Keratinocyte (primary cell): ENCODE measurements around the gene CDK15. TPM values are rescaled to one million over a fixed set of nuclear protein-coding genes. Genes with fewer than 3 reads are reported as not detected.

Source experiments
- DNase-seq: peaks from one replicate; pipeline ENCODE4 v3.0.0-alpha.2; 2011; ENCODE audit warnings: low read depth, missing footprints, low spot score
- FAIRE-seq: peaks from 2 replicates; lab custom pipeline; 2011; peaks lifted over from hg19 to GRCh38; lab: Jason Lieb, UNC
- H2AFZ ChIP-seq: 2 replicates; pipeline ENCODE4 v1.6.0; 2012; ENCODE audit warnings: low read length, control low read depth, inconsistent platforms; ENCODE audit not compliant: control insufficient read depth
- H3K27ac ChIP-seq: 2 replicates; pipeline ENCODE4 v1.5.1; 2011; ENCODE audit warnings: low read length; ENCODE audit not compliant: control insufficient read depth, insufficient read depth
- H3K27me3 ChIP-seq: 3 replicates; pipeline ENCODE4 v1.6.0; 2011; ENCODE audit warnings: low read length; ENCODE audit not compliant: control insufficient read depth, insufficient read depth; ENCODE audit errors: extremely low read depth
- H3K36me3 ChIP-seq, 2 experiments: 2 replicates in 1 of 2; 3 replicates in 1 of 2; pipeline ENCODE4 v1.5.1; 2011; ENCODE audit warnings: low read length in 2 of 2, mild to moderate bottlenecking in 1 of 2; ENCODE audit not compliant: control insufficient read depth in 2 of 2, insufficient read depth in 2 of 2; ENCODE audit errors: extremely low read depth in 1 of 2
- H3K4me1 ChIP-seq: 3 replicates; pipeline ENCODE4 v1.5.1; 2011; ENCODE audit warnings: low read length; ENCODE audit not compliant: control insufficient read depth, insufficient read depth; ENCODE audit errors: extremely low read depth
- H3K4me2 ChIP-seq: 3 replicates; pipeline ENCODE4 v1.6.0; 2011; ENCODE audit warnings: low read depth, low read length; ENCODE audit not compliant: control insufficient read depth, insufficient read depth; ENCODE audit errors: extremely low read depth
- H3K4me3 ChIP-seq, 3 experiments: fragments of 200-600 bp in 1 of 3; sonication (generic) in 1 of 3; 2 replicates in 2 of 3; 3 replicates in 1 of 3; pipeline ENCODE4 v1.5.1; 2011 to 2016; ENCODE audit warnings: low read length in 3 of 3, mild to moderate bottlenecking in 3 of 3, control low read depth in 2 of 3, inconsistent platforms in 1 of 3, low read depth in 1 of 3, mixed read lengths in 1 of 3, mixed run types in 1 of 3, moderate library complexity in 1 of 3; ENCODE audit not compliant: control insufficient read depth in 2 of 3, insufficient read depth in 2 of 3; ENCODE audit errors: extremely low read depth in 1 of 3
- H3K79me2 ChIP-seq: 2 replicates; pipeline ENCODE4 v1.6.0; 2012; ENCODE audit warnings: low read length; ENCODE audit not compliant: control insufficient read depth, insufficient read depth
- H3K9ac ChIP-seq: 3 replicates; pipeline ENCODE4 v1.6.0; 2011; ENCODE audit warnings: low read length; ENCODE audit not compliant: control insufficient read depth, insufficient read depth; ENCODE audit errors: extremely low read depth
- H3K9me1 ChIP-seq: 3 replicates; pipeline ENCODE4 v1.6.0; 2011; ENCODE audit warnings: low read length; ENCODE audit not compliant: control insufficient read depth, insufficient read depth; ENCODE audit errors: extremely low read depth
- H3K9me3 ChIP-seq: 2 replicates; pipeline ENCODE4 v1.5.1; 2012; ENCODE audit warnings: low read depth, low read length; ENCODE audit not compliant: control insufficient read depth
- H4K20me1 ChIP-seq: 3 replicates; pipeline ENCODE4 v1.6.0; 2011; ENCODE audit warnings: low read length; ENCODE audit not compliant: control insufficient read depth, insufficient read depth; ENCODE audit errors: extremely low read depth
- CTCF ChIP-seq, 3 experiments: IDR thresholded peaks in 1 of 3; conservative IDR thresholded peaks in 1 of 3; optimal IDR thresholded peaks in 1 of 3; 2 replicates in 2 of 3; 3 replicates in 1 of 3; pipeline versions ENCODE3 to v1.5.1; 2011; ENCODE audit warnings: low read length in 3 of 3, mild to moderate bottlenecking in 3 of 3, moderate library complexity in 2 of 3, control low read depth in 1 of 3, inconsistent platforms in 1 of 3; ENCODE audit not compliant: insufficient read depth in 2 of 3; ENCODE audit errors: extremely low read depth in 1 of 3
- EZH2 ChIP-seq: IDR thresholded peaks from one replicate; pipeline ENCODE4 v1.6.1; 2012; ENCODE audit warnings: inconsistent platforms, mild to moderate bottlenecking, low read length, moderate library complexity
- dilution Hi-C: fragments of 300-500 bp; cut with MboI; formaldehyde crosslinking; loops from one replicate; pipeline ENCODE4 v1.7.0; 2020; ENCODE audit warnings: low sequenced_read_pairs; ENCODE audit not compliant: extremely low pct_ligation_motif_present
- polyA plus RNA-seq, 5 experiments: library from polyadenylated mRNA; depleted of rRNA in 3 of 5; stranded (reverse) in 3 of 5; stranded (forward) in 1 of 5; unstranded in 1 of 5; fragments of >200 nt; gene quantifications; 1 replicate in 1 of 5; 2 replicates in 3 of 5; 3 replicates in 1 of 5; pipeline versions ENCODE4 v1.2.1 to v1.2.3, GENCODE V29; 2011 to 2012; ENCODE audit warnings: missing spikeins in 2 of 5, low read depth in 1 of 5, low replicate concordance in 1 of 5

The CDK15 gene
- polyA plus RNA-seq, 1 donor (not counting 4 experiments of a cell fraction or from before 2014, with no cell fraction given): 0.96 TPM

GRCh38 chr2:201796478-201796865 lies 9.9 kb upstream of the CDK15 start:
- H3K9me1 ChIP-seq: no peaks in the 10 kb centered on the region
- no peaks in the 10 kb centered on the region for H3K27me3 ChIP-seq
- no peak overlapping the region for H3K27ac ChIP-seq
- H4K20me1 ChIP-seq: no peaks in the 10 kb centered on the region
- dilution Hi-C loops: no loop called here
- H3K36me3 ChIP-seq: no peaks in the 10 kb centered on the region
- FAIRE-seq (peak; percentile 49), DNase-seq (no peak)
- H3K4me1 ChIP-seq: peaks cover 21% of the 10 kb centered on the region
- no peaks in the 10 kb centered on the region for H3K79me2 ChIP-seq
- no peak overlapping the region for H3K4me2 ChIP-seq
- no peak overlapping the region for H3K9ac ChIP-seq
- no peak overlapping the region for H3K4me3 ChIP-seq
- no peaks in the 10 kb centered on the region for H3K9me3 ChIP-seq
- no peak overlapping the region for H2AFZ ChIP-seq
- TF ChIP-seq CTCF (optimal IDR thresholded peaks at IDR 0.05 in 1 of 3, IDR thresholded peaks at IDR 0.05 in 1 of 3, conservative IDR thresholded peaks at IDR 0.05 in 1 of 3; ENCODE audit: extremely low read depth in 1 of 3, insufficient read depth in 2 of 3, low read length in 3 of 3) (no peak), EZH2 (no peak)

- Histone ChIP-seq H3K9ac (no peak overlapping the region), H3K27ac (peak overlapping the region; percentile 70), H3K9me1 (no peaks in the 10 kb centered on the region), H3K4me1 (peaks cover 21% of the 10 kb centered on the region), H3K4me2 (peak overlapping the region; percentile 57), H4K20me1 (no peaks in the 10 kb centered on the region), H3K36me3 (no peaks in the 10 kb centered on the region), H3K79me2 (no peaks in the 10 kb centered on the region), H3K4me3 (no peak overlapping the region), H2AFZ (peak overlapping the region; percentile 44), H3K27me3 (no peaks in the 10 kb centered on the region), H3K9me3 (no peaks in the 10 kb centered on the region)
- FAIRE-seq (peak; percentile 67), DNase-seq (no peak)
- TF ChIP-seq EZH2 (no peak), CTCF (optimal IDR thresholded peaks at IDR 0.05 in 1 of 3, IDR thresholded peaks at IDR 0.05 in 1 of 3, conservative IDR thresholded peaks at IDR 0.05 in 1 of 3; ENCODE audit: extremely low read depth in 1 of 3, insufficient read depth in 2 of 3, low read length in 3 of 3) (no peak)
- dilution Hi-C loops: no loop called here
These were observed 9.0 kb upstream of the CDK15 start for GRCh38 chr2:201797175-201797840.
